OCI-M2 (cell line): ENCODE data around the gene B3GALT4.
"Not testable (repeated sequence)": the region's sequence is repeated elsewhere in the genome, so short reads cannot be mapped to it uniquely, and the experiment has no call there.

Source experiments
- DNase-seq: peaks from one replicate; lab custom pipeline; 2025; ENCODE audit not compliant: unreplicated experiment; lab: John Stamatoyannopoulos, UW

The B3GALT4 gene

GRCh38 chr6:33271468-33272274 is 5.3 kb upstream of the B3GALT4 start, which contains the start of the genes RPS18 and VPS52:
Gene RPS18 (plus strand): TSS chr6:33272075. CDS start chr6:33272120, 45 bp downstream.
Gene VPS52 (minus strand): TSS chr6:33271876. CDS start chr6:33271675, 201 bp downstream.
- peak; percentile 96 for DNase-seq

GRCh38 chr6:33272275-33273128 is 4.4 kb upstream of the B3GALT4 start:
- DNase-seq = no peak

GRCh38 chr6:33273129-33273923 is 3.6 kb upstream of the B3GALT4 start:
- DNase-seq = no peak

GRCh38 chr6:33273924-33274902 is 2.7 kb upstream of the B3GALT4 start:
- DNase-seq = no peak

- DNase-seq = not testable (repeated sequence)
Observed at GRCh38 chr6:33275795-33276580, 935 bp upstream of the B3GALT4 start.

- no peak for DNase-seq
Observed at GRCh38 chr6:33276581-33276863, 401 bp upstream of the B3GALT4 start.

- no peak for DNase-seq
Observed at GRCh38 chr6:33277663-33278391, 904 bp downstream of the B3GALT4 start.

- DNase-seq = no peak
Observed at GRCh38 chr6:33278392-33278741, 1.4 kb downstream of the B3GALT4 start.

- no peak for DNase-seq
Observed at GRCh38 chr6:33278810-33279209, 1.9 kb downstream of the B3GALT4 start.

- no peak for DNase-seq
Observed at GRCh38 chr6:33279257-33279695, 2.4 kb downstream of the B3GALT4 start.

- DNase-seq = peak; percentile 56
Observed at GRCh38 chr6:33279971-33280511, 3.1 kb downstream of the B3GALT4 start.

- no peak for DNase-seq
Observed at GRCh38 chr6:33280539-33280938, 3.6 kb downstream of the B3GALT4 start.

GRCh38 chr6:33285214-33285613 is 8.3 kb downstream of the B3GALT4 start:
- not testable (repeated sequence) for DNase-seq

- DNase-seq = no peak
Observed at GRCh38 chr6:33286946-33287914, 10.3 kb downstream of the B3GALT4 start.

GRCh38 chr6:33288141-33288920 is 11.4 kb downstream of the B3GALT4 start:
- DNase-seq = no peak
